Measurements from ENCODE around the gene LMAN2L. TPM values are rescaled to one million over a fixed set of nuclear protein-coding genes. Genes with fewer than 3 reads are reported as not detected.

The LMAN2L gene
- polyA plus RNA-seq, 1 of the 3 experiments (the other 2 are of a cell fraction) = 17.7 TPM

GRCh38 chr2:96688649-96689430, 51.0 kb downstream of the LMAN2L start (continued):
- no peak for TF ChIP-seq REST (IDR thresholded peaks at IDR 0.05; ENCODE audit: low read depth, low read length)

GRCh38 chr2:96687711-96688640, 51.9 kb downstream of the LMAN2L start:
- no peak for DNase-seq
- Histone ChIP-seq H3K9me3 (no peaks in the 10 kb centered on the region), H3F3A (replicated peaks; ENCODE audit: insufficient read depth) (no peaks in the 10 kb centered on the region), H3K36me3 (replicated peaks in 1 of 2; ENCODE audit: control insufficient read depth in 1 of 2, insufficient read depth in 2 of 2, low read length in 1 of 2) (no peaks in the 10 kb centered on the region), H2AFZ (ENCODE audit: low read depth) (no peak overlapping the region), H3K9me2 (no peaks in the 10 kb centered on the region), H4K20me1 (ENCODE audit: insufficient read depth) (no peaks in the 10 kb centered on the region), H3K9ac (no peak overlapping the region), H3K27ac (ENCODE audit: low read depth in 2 of 2, low read length in 1 of 2) (no peak overlapping the region), H3K27me3 (ENCODE audit: insufficient read depth) (no peaks in the 10 kb centered on the region), H3K4me3 (ENCODE audit: low read depth in 2 of 2, low read length in 1 of 2) (no peak overlapping the region), H3K79me2 (ENCODE audit: insufficient read depth) (no peaks in the 10 kb centered on the region), H3K4me1 (ENCODE audit: control insufficient read depth in 1 of 2, insufficient read depth in 2 of 2, low read depth in 1 of 2, low read length in 1 of 2) (peaks cover 0 to 27% of the 10 kb centered on the region in 2 experiments; a peak in 1 of 4 replicates), H3K4me2 (no peak overlapping the region)
- ChIA-PET CTCF (interaction anchor here (1.2 kb wide), 1 partner anchor 128 kb away, joined by 3 read pairs; the partner anchor contains the start of gene CNNM3), POLR2A (no interaction called here)
- TF ChIP-seq NFIC (IDR thresholded peaks at IDR 0.05; ENCODE audit: borderline replicate concordance) (no peak), ZBTB33 (IDR thresholded peaks at IDR 0.05; ENCODE audit: borderline replicate concordance, low read depth) (no peak), MEF2A (IDR thresholded peaks at IDR 0.05; ENCODE audit: borderline replicate concordance, low read depth) (no peak), POLR2AphosphoS5 (IDR thresholded peaks at IDR 0.05; ENCODE audit: low read depth, low read length) (no peak), MAX (IDR thresholded peaks at IDR 0.05; ENCODE audit: low read depth) (no peak), TAF1 (IDR thresholded peaks at IDR 0.05; ENCODE audit: borderline replicate concordance, low read depth, low read length) (no peak), RCOR1 (IDR thresholded peaks at IDR 0.05; ENCODE audit: low read length) (no peak), ELF1 (IDR thresholded peaks at IDR 0.05) (no peak), IRF3 (IDR thresholded peaks at IDR 0.05; ENCODE audit: low read depth, low read length) (no peak), YY1 (IDR thresholded peaks at IDR 0.05; ENCODE audit: low read depth) (no peak), TCF12 (IDR thresholded peaks at IDR 0.05) (no peak), FOXM1 (IDR thresholded peaks at IDR 0.05; ENCODE audit: low read depth) (no peak), MXI1 (IDR thresholded peaks at IDR 0.05; ENCODE audit: low read depth, low read length) (no peak), SMC3 (IDR thresholded peaks at IDR 0.05; ENCODE audit: low read depth, low read length) (no peak), GATA2 (CRISPR knock-in tag; IDR thresholded peaks at IDR 0.05) (no peak)
- WGBS (ENCODE audit: low lambda C conversion rate) = 90% methylated on average over 24 of the region's 27 CpGs
